Thymus (tissue), 11 donors: ENCODE results near the gene MOV10L1. TPM values are rescaled to one million over a fixed set of nuclear protein-coding genes. Genes with fewer than 3 reads are reported as not detected.

Experiments used
- DNase-seq, 9 donors: peaks; one replicate each; pipeline ENCODE4 v3.0.0-alpha.2; 2013; ENCODE audit warnings: low spot score in 9 of 9, low read depth in 6 of 9, missing footprints in 1 of 9
- H3K27ac ChIP-seq, 2 donors: one replicate each; pipeline ENCODE4 v1.5.1; 2013; ENCODE audit warnings: control low read depth in 1 of 2, low read depth in 1 of 2, low read length in 1 of 2, mild to moderate bottlenecking in 1 of 2, moderate library complexity in 1 of 2
- H3K27me3 ChIP-seq, 2 donors: one replicate each; pipeline ENCODE4 v1.5.1; 2013; ENCODE audit warnings: low read length in 1 of 2; ENCODE audit not compliant: control insufficient read depth in 2 of 2, insufficient read depth in 1 of 2
- H3K36me3 ChIP-seq, 2 donors: one replicate each; pipeline ENCODE4 v1.5.1; 2013; ENCODE audit warnings: low read length in 1 of 2, mild to moderate bottlenecking in 1 of 2, moderate library complexity in 1 of 2; ENCODE audit not compliant: control insufficient read depth in 2 of 2, insufficient read depth in 2 of 2
- H3K4me1 ChIP-seq, 2 donors: one replicate each; pipeline ENCODE4 v1.5.1; 2013; ENCODE audit warnings: low read length in 2 of 2; ENCODE audit not compliant: control insufficient read depth in 2 of 2, insufficient read depth in 2 of 2
- H3K4me3 ChIP-seq, 2 donors: one replicate each; pipeline ENCODE4 v1.5.1; 2013; ENCODE audit warnings: low read length in 2 of 2, control low read depth in 1 of 2, mild to moderate bottlenecking in 1 of 2
- H3K9me3 ChIP-seq, 2 donors: one replicate each; pipeline ENCODE4 v1.5.1; 2013; ENCODE audit warnings: low read length in 1 of 2, mild to moderate bottlenecking in 1 of 2; ENCODE audit not compliant: control insufficient read depth in 2 of 2, insufficient read depth in 1 of 2
- WGBS: extraction: QIAGEN DNeasy Blood & Tissue Kit; methylation state at CpG from one replicate; pipeline ENCODE4 v1.1.7; 2013; 5-methylcytosine and 5-hydroxymethylcytosine counted together
- polyA plus RNA-seq: library from polyadenylated mRNA; stranded (reverse); fragments of 200-250 nt; gene quantifications from one replicate; pipeline ENCODE4 v1.2.3, GENCODE V29; 2013
- total RNA-seq: library from RNA; stranded (reverse); fragments of 120-200 nt; gene quantifications from one replicate; pipeline ENCODE4 v1.2.4, GENCODE V29; 2013
- donor health status: healthy.

MOV10L1 gene
- total and polyA plus RNA-seq, 2 donors: 0.14 to 0.32 TPM

DNA sequence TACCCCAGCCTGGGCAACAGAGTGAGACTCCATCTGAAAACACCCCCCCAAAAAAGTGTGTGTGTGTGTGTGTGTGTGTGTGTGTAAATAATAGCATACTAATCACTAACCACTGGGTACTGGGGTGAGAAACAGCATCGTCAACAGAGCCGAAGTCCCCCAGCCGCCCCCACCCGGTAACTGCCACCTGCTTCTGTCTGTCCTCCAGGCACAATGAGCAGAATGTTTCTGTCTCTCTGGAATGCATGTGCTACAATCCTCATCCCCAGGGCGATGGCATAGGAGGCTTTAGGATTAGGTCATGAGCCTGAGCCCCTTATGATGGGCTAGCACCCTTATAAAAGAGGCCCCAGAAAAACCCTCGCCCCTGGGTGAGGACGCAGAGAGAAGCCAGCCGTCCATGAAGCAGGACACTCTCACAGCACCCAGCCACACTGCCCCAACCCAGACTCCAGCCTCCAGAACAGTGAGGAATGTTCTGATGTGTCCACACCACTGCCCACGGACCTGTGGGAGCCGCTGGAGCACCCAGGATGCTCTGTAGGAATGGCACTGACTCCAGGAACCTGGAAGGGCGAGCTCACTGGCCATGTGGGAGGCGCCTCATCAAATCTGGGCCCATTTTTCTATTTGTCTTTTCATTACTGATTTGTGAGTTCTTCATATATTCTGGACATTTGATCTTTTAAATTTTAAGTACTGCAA lies 41.6 kb upstream of the MOV10L1 start:
- no peaks in the 10 kb centered on the region for H3K4me1 ChIP-seq
- WGBS: 94% methylated on average over 12 of the region's 12 CpGs
- H3K27ac ChIP-seq: no peak overlapping the region
- DNase-seq: no peak
- H3K9me3 ChIP-seq: no peaks in the 10 kb centered on the region
- peaks cover 0 to 12% of the 10 kb centered on the region in 2 donors for H3K27me3 ChIP-seq
- no peak overlapping the region for H3K4me3 ChIP-seq
- H3K36me3 ChIP-seq: no peaks in the 10 kb centered on the region

DNA sequence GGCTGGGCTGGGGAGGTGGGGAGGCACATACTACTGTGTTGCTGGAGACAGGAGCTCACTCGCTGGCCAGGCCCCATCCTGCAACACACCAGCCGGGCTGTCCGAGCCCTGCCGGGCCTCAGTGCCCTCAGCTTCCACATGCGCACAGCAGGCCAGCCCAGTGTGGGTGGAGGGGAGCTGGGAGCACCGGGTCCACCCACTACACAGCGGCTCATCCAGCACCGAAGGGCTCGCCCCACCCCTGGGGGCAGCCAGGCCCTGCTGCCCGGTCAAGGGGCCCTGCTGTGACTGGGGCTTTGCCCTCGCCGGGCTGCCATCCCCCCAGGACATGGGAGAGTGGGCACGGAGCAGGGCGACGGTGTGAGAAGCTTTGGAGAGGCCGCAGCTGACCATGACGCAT lies 41.0 kb upstream of the MOV10L1 start:
- Histone ChIP-seq H3K4me3 (no peak overlapping the region), H3K27me3 (peaks cover 0 to 10% of the 10 kb centered on the region in 2 donors), H3K27ac (no peak overlapping the region), H3K9me3 (no peaks in the 10 kb centered on the region), H3K4me1 (no peaks in the 10 kb centered on the region), H3K36me3 (no peaks in the 10 kb centered on the region)
- DNase-seq: no peak
- 95% methylated on average over 17 of the region's 17 CpGs for WGBS

DNA sequence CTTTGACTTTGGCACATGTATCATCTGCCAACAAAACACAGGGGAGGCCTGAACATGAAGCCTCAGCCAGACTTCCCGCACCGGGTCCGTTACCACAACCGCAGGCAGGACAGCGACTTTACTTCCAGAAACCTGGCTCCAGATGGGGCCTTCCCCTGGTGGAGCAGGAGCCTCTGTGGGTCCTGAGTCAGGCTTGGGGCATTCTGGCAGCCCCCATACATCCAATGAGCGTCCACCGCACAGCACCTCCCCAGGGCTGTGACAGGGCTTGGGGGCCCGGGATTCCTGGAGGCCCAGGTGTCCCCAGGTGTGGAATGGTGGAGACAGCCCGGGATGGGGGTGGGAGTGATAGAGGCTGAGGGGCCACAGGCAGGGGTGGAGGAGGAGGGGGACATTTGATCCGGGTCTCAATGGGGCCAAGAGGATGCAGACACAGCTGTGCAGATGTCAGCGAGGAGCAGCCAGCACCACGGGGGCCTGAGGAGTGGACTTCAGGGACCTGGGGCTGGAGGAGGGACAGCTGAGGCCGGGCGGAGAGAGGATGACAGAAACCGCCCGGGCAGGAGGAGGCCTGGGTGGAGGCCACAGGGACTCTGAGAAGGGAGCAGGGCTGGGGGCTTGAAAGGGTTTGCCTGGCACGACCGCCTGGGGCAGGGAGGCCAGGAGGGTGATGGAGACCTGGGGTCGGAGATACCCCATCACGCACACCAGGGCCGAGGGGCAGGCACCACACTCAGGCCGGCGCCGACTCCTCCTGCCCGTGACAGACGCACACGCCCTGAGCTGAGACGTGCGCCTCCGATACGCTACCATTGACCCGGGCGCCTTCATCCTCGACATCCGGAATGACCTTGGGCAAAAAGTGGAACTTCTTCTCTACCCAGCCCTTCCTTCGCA lies 40.3 kb upstream of the MOV10L1 start:
- DNase-seq: no peak

GRCh38 chr22:50051930-50052329 lies 37.9 kb upstream of the MOV10L1 start:
- no peaks in the 10 kb centered on the region for H3K4me1 ChIP-seq
- H3K9me3 ChIP-seq: no peaks in the 10 kb centered on the region
- H3K27ac ChIP-seq: no peak overlapping the region
- H3K36me3 ChIP-seq: no peaks in the 10 kb centered on the region
- WGBS: 96% methylated on average over 18 of the region's 18 CpGs
- no peak for DNase-seq
- H3K27me3 ChIP-seq: peaks cover 7 to 9% of the 10 kb centered on the region in 2 donors
- no peak overlapping the region for H3K4me3 ChIP-seq

More for the DNA sequence above, 40.3 kb upstream of the MOV10L1 start:
- H3K36me3 ChIP-seq: no peaks in the 10 kb centered on the region
- H3K4me3 ChIP-seq: no peak overlapping the region
- H3K9me3 ChIP-seq: no peaks in the 10 kb centered on the region
- no peak overlapping the region for H3K27ac ChIP-seq
- H3K27me3 ChIP-seq: peaks cover 0 to 7% of the 10 kb centered on the region in 2 donors
- H3K4me1 ChIP-seq: no peaks in the 10 kb centered on the region
- WGBS: 95% methylated on average over 36 of the region's 36 CpGs

DNA sequence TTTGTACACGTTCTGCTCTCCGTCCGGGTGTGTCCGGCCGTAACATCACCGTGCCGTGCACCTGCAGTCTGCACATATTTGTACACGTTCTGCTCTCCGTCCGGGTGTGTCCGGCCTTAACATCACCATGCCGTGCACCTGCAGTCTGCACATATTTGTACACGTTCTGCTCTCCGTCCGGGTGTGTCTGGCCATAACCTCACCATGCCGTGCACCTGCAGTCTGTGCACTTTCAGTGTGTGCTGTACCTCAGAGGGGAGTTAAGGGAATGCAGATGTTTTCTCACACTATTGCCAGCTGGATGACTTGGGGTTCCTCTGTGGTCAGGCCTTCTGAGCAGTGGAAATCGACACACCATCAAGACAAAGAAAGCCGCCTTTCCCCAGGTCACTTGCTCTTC lies 35.9 kb upstream of the MOV10L1 start:
- no peak overlapping the region for H3K27ac ChIP-seq
- DNase-seq: no peak
- H3K36me3 ChIP-seq: no peaks in the 10 kb centered on the region
- WGBS: 87% methylated on average over 18 of the region's 18 CpGs
- H3K4me3 ChIP-seq: no peak overlapping the region
- H3K4me1 ChIP-seq: no peaks in the 10 kb centered on the region
- peaks cover 19 to 26% of the 10 kb centered on the region in 2 donors for H3K27me3 ChIP-seq
- H3K9me3 ChIP-seq: no peaks in the 10 kb centered on the region

DNA sequence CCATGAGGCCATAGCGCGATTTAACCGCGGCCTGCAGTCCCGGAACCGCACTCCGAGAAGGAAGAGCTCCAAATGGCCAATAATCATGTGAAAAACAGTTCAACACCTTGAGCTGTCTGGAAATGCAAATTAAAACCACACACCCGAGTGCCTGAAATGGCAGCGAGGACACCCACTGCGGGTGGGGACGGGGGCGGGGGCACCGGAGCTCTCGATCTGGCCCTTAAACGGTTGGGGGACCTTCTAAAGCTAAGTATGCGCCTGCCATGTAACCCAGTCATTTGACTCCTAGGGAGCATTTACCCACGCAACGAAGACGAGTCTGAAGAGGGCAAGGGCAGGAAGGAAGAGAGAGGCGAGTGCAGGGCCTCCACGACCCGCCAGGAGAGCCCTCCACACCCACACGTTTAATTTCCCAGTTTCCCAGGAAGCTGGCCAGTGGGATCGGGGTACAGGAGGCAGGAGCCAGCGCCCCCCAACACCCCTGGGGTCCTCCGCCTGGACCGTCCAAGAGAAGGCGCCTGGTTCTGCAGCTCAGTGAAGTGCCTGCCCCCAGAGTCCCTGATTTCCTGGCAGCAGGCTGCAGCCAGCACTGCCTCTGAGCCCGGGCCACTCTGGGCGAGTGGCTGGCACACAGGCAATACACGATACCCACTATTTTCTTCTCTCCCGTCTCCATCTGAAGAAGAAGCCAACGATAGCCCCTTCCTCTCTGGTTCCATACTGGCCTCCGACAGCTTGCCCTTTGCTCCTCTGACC lies 33.4 kb upstream of the MOV10L1 start:
- Histone ChIP-seq H3K4me3 (no peak overlapping the region), H3K9me3 (peaks cover 0 to 3% of the 10 kb centered on the region in 2 donors), H3K36me3 (no peaks in the 10 kb centered on the region), H3K4me1 (no peaks in the 10 kb centered on the region), H3K27ac (no peak overlapping the region), H3K27me3 (peaks cover 28 to 52% of the 10 kb centered on the region in 2 donors)
- 78% methylated on average over 34 of the region's 34 CpGs for WGBS
- no peak for DNase-seq

GRCh38 chr22:50057278-50058060 lies 32.3 kb upstream of the MOV10L1 start:
- WGBS: 93% methylated on average over 14 of the region's 14 CpGs
- Histone ChIP-seq H3K27ac (no peak overlapping the region), H3K36me3 (no peaks in the 10 kb centered on the region), H3K27me3 (peaks cover 28 to 57% of the 10 kb centered on the region in 2 donors), H3K4me3 (no peak overlapping the region), H3K9me3 (peaks cover 0 to 3% of the 10 kb centered on the region in 2 donors), H3K4me1 (no peaks in the 10 kb centered on the region)
- DNase-seq: no peak

DNA sequence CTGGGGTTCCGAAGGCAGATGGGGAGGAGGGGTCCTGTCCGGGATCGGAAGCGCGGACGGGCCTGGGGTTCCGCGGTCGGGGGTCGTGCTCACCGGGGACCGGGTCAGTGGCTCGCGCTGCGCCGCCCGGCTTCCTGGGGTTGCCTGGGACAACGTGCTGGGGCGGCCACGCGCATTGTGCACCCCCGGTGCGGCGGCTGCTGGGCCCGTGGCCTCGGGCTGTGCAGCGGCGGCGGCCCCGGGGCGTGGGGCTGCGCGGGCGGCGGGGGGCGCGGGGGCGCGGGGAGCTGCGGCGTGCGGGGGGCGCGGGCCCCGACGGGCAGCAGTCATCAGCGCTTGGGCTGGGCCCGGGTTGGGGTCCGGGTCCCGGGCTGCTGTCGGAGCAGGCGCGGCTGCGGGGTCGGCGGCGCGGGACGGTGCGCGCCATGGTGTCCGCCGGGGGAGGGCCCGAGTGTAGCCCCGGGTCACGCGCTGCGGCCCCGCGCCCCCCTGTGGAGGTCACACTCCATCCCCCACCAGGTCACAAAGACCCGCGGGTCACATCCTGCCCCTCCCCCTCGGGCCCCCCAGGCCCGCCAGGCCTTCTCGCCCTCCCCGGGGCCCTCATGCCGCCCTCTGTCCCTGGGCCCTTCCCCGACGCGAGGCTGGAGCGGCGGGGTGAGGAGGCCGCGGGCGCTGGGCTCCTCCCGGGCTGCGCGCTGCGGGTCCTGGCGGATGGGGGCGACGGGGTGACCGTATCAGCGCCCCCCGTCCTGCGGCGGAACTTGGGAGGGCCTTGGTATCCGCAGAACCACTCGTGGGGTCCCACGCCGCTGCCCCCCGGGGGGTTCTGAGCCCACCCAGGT lies 31.5 kb upstream of the MOV10L1 start, which contains the start of gene TTLL8:
Gene TTLL8, minus strand, starts transcription at position 238 of the 845 bp plus-strand sequence.
- Histone ChIP-seq H3K27me3 (peaks cover 28 to 57% of the 10 kb centered on the region in 2 donors), H3K27ac (no peak within 1 kb of the TSS), H3K4me1 (no peaks in the 10 kb centered on the region), H3K36me3 (no peaks in the 10 kb centered on the region), H3K4me3 (no peak within 1 kb of the TSS), H3K9me3 (peaks cover 0 to 3% of the 10 kb centered on the region in 2 donors)
- 17% methylated on average over 102 of the region's 102 CpGs for WGBS
- no peak for DNase-seq
